Measurements from ENCODE around the gene GEMIN7. TPM values are rescaled to one million over a fixed set of nuclear protein-coding genes. Genes with fewer than 3 reads are reported as not detected.

The GEMIN7 gene
- total and polyA plus RNA-seq, 2 experiments from 2014 or later: 49.6 to 90.5 TPM

DNA sequence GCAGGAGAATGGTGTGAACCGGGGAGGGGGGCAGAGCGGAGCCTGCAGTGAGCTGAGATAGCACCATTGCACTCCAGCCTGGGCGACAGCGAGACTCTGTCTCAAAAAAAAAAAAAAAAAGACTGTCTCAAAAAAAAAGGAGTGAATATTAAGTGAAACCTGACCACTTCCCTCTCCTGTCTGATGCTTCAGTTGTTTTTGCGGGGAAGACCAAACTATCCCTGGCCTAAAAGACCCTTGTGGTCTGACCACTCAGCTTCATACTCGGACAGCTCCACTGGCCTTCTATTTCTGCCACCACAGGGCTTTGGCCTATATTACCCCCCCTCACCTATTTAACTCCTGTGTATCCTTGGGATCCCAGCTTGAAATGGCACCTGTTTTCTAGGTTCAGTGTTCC, 37.9 kb upstream of the GEMIN7 start:
- peaks cover 20% of the 10 kb centered on the region; the same call in 1 of the 2 replicates for H3K36me3 ChIP-seq (ENCODE audit: insufficient read depth)
- TF ChIP-seq NANOG (IDR thresholded peaks at IDR 0.05; ENCODE audit: borderline replicate concordance) (no peak), ZNF114 (CRISPR knock-in tag; IDR thresholded peaks at IDR 0.05) (no peak), POLR2AphosphoS5 (IDR thresholded peaks at IDR 0.05; ENCODE audit: low read depth) (no peak), EZH2 (IDR thresholded peaks at IDR 0.05; ENCODE audit: low read depth, unreplicated experiment) (no peak), ZNF331 (CRISPR knock-in tag; IDR thresholded peaks at IDR 0.05; ENCODE audit: low read depth) (no peak), STAT1 (IDR thresholded peaks at IDR 0.05; ENCODE audit: unreplicated experiment) (no peak), CREB1 (CRISPR knock-in tag; IDR thresholded peaks at IDR 0.05; ENCODE audit: low read depth) (no peak), EZH2phosphoT487 (IDR thresholded peaks at IDR 0.05; ENCODE audit: unreplicated experiment) (no peak)
- TF ChIP-seq, protein P1, sequence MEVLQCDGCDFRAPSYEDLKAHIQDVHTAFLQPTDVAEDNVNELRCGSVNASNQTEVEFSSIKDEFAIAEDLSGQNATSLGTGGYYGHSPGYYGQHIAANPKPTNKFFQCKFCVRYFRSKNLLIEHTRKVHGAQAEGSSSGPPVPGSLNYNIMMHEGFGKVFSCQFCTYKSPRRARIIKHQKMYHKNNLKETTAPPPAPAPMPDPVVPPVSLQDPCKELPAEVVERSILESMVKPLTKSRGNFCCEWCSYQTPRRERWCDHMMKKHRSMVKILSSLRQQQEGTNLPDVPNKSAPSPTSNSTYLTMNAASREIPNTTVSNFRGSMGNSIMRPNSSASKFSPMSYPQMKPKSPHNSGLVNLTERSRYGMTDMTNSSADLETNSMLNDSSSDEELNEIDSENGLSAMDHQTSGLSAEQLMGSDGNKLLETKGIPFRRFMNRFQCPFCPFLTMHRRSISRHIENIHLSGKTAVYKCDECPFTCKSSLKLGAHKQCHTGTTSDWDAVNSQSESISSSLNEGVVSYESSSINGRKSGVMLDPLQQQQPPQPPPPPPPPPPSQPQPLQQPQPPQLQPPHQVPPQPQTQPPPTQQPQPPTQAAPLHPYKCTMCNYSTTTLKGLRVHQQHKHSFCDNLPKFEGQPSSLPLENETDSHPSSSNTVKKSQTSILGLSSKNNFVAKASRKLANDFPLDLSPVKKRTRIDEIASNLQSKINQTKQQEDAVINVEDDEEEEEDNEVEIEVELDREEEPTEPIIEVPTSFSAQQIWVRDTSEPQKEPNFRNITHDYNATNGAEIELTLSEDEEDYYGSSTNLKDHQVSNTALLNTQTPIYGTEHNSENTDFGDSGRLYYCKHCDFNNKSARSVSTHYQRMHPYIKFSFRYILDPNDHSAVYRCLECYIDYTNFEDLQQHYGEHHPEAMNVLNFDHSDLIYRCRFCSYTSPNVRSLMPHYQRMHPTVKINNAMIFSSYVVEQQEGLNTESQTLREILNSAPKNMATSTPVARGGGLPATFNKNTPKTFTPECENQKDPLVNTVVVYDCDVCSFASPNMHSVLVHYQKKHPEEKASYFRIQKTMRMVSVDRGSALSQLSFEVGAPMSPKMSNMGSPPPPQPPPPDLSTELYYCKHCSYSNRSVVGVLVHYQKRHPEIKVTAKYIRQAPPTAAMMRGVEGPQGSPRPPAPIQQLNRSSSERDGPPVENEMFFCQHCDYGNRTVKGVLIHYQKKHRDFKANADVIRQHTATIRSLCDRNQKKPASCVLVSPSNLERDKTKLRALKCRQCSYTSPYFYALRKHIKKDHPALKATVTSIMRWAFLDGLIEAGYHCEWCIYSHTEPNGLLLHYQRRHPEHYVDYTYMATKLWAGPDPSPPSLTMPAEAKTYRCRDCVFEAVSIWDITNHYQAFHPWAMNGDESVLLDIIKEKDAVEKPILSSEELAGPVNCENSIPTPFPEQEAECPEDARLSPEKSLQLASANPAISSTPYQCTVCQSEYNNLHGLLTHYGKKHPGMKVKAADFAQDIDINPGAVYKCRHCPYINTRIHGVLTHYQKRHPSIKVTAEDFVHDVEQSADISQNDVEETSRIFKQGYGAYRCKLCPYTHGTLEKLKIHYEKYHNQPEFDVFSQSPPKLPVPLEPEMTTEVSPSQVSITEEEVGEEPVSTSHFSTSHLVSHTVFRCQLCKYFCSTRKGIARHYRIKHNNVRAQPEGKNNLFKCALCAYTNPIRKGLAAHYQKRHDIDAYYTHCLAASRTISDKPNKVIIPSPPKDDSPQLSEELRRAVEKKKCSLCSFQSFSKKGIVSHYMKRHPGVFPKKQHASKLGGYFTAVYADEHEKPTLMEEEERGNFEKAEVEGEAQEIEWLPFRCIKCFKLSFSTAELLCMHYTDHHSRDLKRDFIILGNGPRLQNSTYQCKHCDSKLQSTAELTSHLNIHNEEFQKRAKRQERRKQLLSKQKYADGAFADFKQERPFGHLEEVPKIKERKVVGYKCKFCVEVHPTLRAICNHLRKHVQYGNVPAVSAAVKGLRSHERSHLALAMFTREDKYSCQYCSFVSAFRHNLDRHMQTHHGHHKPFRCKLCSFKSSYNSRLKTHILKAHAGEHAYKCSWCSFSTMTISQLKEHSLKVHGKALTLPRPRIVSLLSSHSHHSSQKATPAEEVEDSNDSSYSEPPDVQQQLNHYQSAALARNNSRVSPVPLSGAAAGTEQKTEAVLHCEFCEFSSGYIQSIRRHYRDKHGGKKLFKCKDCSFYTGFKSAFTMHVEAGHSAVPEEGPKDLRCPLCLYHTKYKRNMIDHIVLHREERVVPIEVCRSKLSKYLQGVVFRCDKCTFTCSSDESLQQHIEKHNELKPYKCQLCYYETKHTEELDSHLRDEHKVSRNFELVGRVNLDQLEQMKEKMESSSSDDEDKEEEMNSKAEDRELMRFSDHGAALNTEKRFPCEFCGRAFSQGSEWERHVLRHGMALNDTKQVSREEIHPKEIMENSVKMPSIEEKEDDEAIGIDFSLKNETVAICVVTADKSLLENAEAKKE (CRISPR knock-in tag; IDR thresholded peaks at IDR 0.05): no peak
- TF ChIP-seq, protein P2, sequence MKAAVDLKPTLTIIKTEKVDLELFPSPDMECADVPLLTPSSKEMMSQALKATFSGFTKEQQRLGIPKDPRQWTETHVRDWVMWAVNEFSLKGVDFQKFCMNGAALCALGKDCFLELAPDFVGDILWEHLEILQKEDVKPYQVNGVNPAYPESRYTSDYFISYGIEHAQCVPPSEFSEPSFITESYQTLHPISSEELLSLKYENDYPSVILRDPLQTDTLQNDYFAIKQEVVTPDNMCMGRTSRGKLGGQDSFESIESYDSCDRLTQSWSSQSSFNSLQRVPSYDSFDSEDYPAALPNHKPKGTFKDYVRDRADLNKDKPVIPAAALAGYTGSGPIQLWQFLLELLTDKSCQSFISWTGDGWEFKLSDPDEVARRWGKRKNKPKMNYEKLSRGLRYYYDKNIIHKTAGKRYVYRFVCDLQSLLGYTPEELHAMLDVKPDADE (IDR thresholded peaks at IDR 0.05): no peak
- H3K27me3 ChIP-seq (ENCODE audit: insufficient read depth): no peaks in the 10 kb centered on the region
- peaks cover 20% of the 10 kb centered on the region for H3F3A ChIP-seq (replicated peaks; ENCODE audit: low read depth)
- Mint-ChIP-seq H3K4me1 (peaks cover 10% of the 10 kb centered on the region), H3K36me3 (ENCODE audit: low read depth) (peaks cover 58% of the 10 kb centered on the region), H3K9me3 (no peaks in the 10 kb centered on the region), H3K4me3 (peak overlapping the region; percentile 12; the same call in 1 of the 3 replicates), H3K27ac (no peak overlapping the region), H3K27me3 (ENCODE audit: insufficient read depth, low read depth, poor library complexity) (peaks cover 9% of the 10 kb centered on the region)
- no peak overlapping the region for H3K4me3 ChIP-seq
- peaks cover 36% of the 10 kb centered on the region for H4K20me1 ChIP-seq (replicated peaks; ENCODE audit: insufficient read depth)
- H3K9me2 ChIP-seq (ENCODE audit: insufficient read depth): no peaks in the 10 kb centered on the region
- ATAC-seq: no peak
- H2AFZ ChIP-seq: no peak overlapping the region
- peaks cover 6% of the 10 kb centered on the region for H3K4me1 ChIP-seq (ENCODE audit: insufficient read depth)
- no peak for DNase-seq (ENCODE audit: low spot score)
- no peak overlapping the region for H3K4me2 ChIP-seq
- H3K79me2 ChIP-seq (replicated peaks; ENCODE audit: insufficient read depth): peaks cover 62% of the 10 kb centered on the region
- no peak overlapping the region for H3K27ac ChIP-seq (ENCODE audit: low read depth)

Measured in GM23338 (cell line).